H1 (cell line): ENCODE data around the gene EEF1G. TPM values are rescaled to one million over a fixed set of nuclear protein-coding genes. Genes with fewer than 3 reads are reported as not detected.

Experiments
- ASH2L ChIP-seq: fragments of 200-600, 300-600 bp; sonication (generic); IDR thresholded peaks from one replicate; pipeline ENCODE4 v1.7.1; 2017; ENCODE audit warnings: low read length
- SRF ChIP-seq: IDR thresholded peaks from 2 replicates; pipeline ENCODE4 v1.6.1; 2011; ENCODE audit warnings: mild to moderate bottlenecking, low read depth, low read length, moderate library complexity
- microRNA-seq, 2 experiments: library from miRNA; unstranded; fragments of <30 nt; microRNA quantifications; one replicate each; pipeline versions ENCODE4 to v1.2.0, GENCODE V29; 2016 to 2020; ENCODE audit warnings: borderline microRNAs expressed in 2 of 2, borderline number of aligned reads in 2 of 2, borderline replicate concordance in 1 of 2
- polyA plus RNA-seq, 7 experiments: library from polyadenylated mRNA; depleted of rRNA in 3 of 7; stranded (reverse) in 5 of 7; unstranded in 2 of 7; fragments of >200 nt in 5 of 7; fragments of 200-250 nt in 2 of 7; gene quantifications; 1 replicate in 5 of 7; 2 replicates in 1 of 7; 4 replicates in 1 of 7; pipeline versions ENCODE4 v1.2.1 to v1.2.3, GENCODE V29; 2011 to 2013; ENCODE audit warnings: missing spikeins in 2 of 7, mixed read lengths in 2 of 7
- small RNA-seq: library from polyadenylated mRNA; stranded (forward); fragments of <200 nt; extraction: miRNeasy Mini kit (QIAGEN cat#:217004); gene quantifications from one replicate; pipeline ENCODE3, GENCODE V24; 2013; ENCODE audit not compliant: insufficient read depth
- total RNA-seq: library from RNA; stranded (reverse); fragmentation: NEBNext Ultra II Directional; extraction: Animal tissue kit (Norgen Biotek cat#: 25700); gene quantifications from 2 replicates; pipeline ENCODE4 v1.2.1, GENCODE V29; 2021
- TF ChIP-seq, protein P1 (sequence below): IDR thresholded peaks from 2 replicates; pipeline ENCODE4 v1.6.1; 2011; ENCODE audit warnings: low read length, improper control_type of control experiment

Gene EEF1G
- total and polyA plus RNA-seq, 2 of the 8 experiments (the other 6 are each of a cell fraction or from before 2014, with no cell fraction given) = 1,627 to 1,996 TPM

DNA sequence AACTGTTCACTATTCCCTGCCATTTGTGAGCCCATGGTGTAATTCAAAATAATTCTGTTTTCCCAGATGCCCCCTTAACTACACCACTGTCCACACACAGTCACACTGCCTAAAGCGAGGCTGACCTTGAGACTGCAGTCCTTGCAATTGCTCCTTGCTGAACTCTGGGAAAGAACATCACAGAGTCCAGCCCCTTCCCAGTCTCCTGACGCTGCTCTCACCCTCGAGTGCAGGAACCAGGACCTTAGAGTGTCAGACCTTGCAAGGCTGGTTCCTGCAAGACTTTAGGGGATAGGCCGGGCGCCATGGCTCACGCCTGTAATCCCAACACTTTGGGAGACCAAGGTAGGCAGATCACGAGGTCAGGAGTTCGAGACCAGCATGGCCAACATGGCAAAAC, 60.7 kb downstream of the EEF1G start (continued):
- TF ChIP-seq, protein P1, sequence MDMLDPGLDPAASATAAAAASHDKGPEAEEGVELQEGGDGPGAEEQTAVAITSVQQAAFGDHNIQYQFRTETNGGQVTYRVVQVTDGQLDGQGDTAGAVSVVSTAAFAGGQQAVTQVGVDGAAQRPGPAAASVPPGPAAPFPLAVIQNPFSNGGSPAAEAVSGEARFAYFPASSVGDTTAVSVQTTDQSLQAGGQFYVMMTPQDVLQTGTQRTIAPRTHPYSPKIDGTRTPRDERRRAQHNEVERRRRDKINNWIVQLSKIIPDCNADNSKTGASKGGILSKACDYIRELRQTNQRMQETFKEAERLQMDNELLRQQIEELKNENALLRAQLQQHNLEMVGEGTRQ = no peak
- TF ChIP-seq SRF (no peak), ASH2L (no peak)

Small RNA genes lying within 50 kb of the gene (microRNA-seq; reads per million reads assigned to microRNA genes)
- 0.20 to 0.46 reads per million in 2 experiments for gene MIR6747

Small RNA genes lying within 50 kb of the gene (small RNA-seq; reads per million reads assigned to genes)
- gene AP001458.1 = not detected
- gene EEF1G = not detected
- gene MIR6747 = 2.7 reads per million, percentile 33 among the genes with 10 or more reads in this experiment

Other genes with a start within 250 kb of the EEF1G start
- 23.5 and 27.2 TPM in 2 replicates for gene ASRGL1, start 236.4 kb downstream of the EEF1G start, total RNA-seq
- gene ASRGL1, start 236.4 kb downstream of the EEF1G start, polyA plus RNA-seq (2011; rRNA removed) = 19.9 and 24.0 TPM in 2 replicates
- gene SCGB1A1, start 154.9 kb downstream of the EEF1G start, total RNA-seq = not detected in 2 replicates
- not detected in 2 replicates for gene SCGB1A1, start 154.9 kb downstream of the EEF1G start, polyA plus RNA-seq (2011; rRNA removed)
- 5.8 and 6.7 TPM in 2 replicates for gene AHNAK, start 27.1 kb downstream of the EEF1G start, total RNA-seq
- gene AHNAK, start 27.1 kb downstream of the EEF1G start, polyA plus RNA-seq (2011; rRNA removed) = 2.0 and 2.5 TPM in 2 replicates
- 24.6 and 31.5 TPM in 2 replicates for gene TUT1, start 17.6 kb upstream of the EEF1G start, total RNA-seq
- gene TUT1, start 17.6 kb upstream of the EEF1G start, polyA plus RNA-seq (2011; rRNA removed) = 17.8 and 26.2 TPM in 2 replicates
- 114 and 117 TPM in 2 replicates for gene MTA2, start 28.0 kb upstream of the EEF1G start, total RNA-seq
- 25.7 and 32.2 TPM in 2 replicates for gene MTA2, start 28.0 kb upstream of the EEF1G start, polyA plus RNA-seq (2011; rRNA removed)
- gene EML3, start 38.9 kb upstream of the EEF1G start, total RNA-seq = 29.9 and 31.2 TPM in 2 replicates
- 19.2 and 30.1 TPM in 2 replicates for gene EML3, start 38.9 kb upstream of the EEF1G start, polyA plus RNA-seq (2011; rRNA removed)
- gene ROM1, start 39.4 kb upstream of the EEF1G start, total RNA-seq = 0.55 and 2.2 TPM in 2 replicates
- gene ROM1, start 39.4 kb upstream of the EEF1G start, polyA plus RNA-seq (2011; rRNA removed) = 0.86 and 0.91 TPM in 2 replicates
- gene B3GAT3, start 48.1 kb upstream of the EEF1G start, total RNA-seq = 28.0 and 34.5 TPM in 2 replicates
- gene B3GAT3, start 48.1 kb upstream of the EEF1G start, polyA plus RNA-seq (2011; rRNA removed) = 39.0 and 57.7 TPM in 2 replicates
- gene GANAB, start 72.7 kb upstream of the EEF1G start, total RNA-seq = 326 and 330 TPM in 2 replicates
- 289 and 297 TPM in 2 replicates for gene GANAB, start 72.7 kb upstream of the EEF1G start, polyA plus RNA-seq (2011; rRNA removed)
- 29.3 and 30.1 TPM in 2 replicates for gene INTS5, start 79.4 kb upstream of the EEF1G start, total RNA-seq
- 23.6 and 30.3 TPM in 2 replicates for gene INTS5, start 79.4 kb upstream of the EEF1G start, polyA plus RNA-seq (2011; rRNA removed)
- 171 and 173 TPM in 2 replicates for gene C11orf98, start 91.3 kb upstream of the EEF1G start, total RNA-seq
- 68.0 and 72.1 TPM in 2 replicates for gene C11orf98, start 91.3 kb upstream of the EEF1G start, polyA plus RNA-seq (2011; rRNA removed)
- gene CSKMT, start 91.4 kb upstream of the EEF1G start, total RNA-seq = 66.1 and 67.8 TPM in 2 replicates
- gene CSKMT, start 91.4 kb upstream of the EEF1G start, polyA plus RNA-seq (2011; rRNA removed) = 12.0 and 26.4 TPM in 2 replicates
- 14.2 and 15.2 TPM in 2 replicates for gene UQCC3, start 97.8 kb upstream of the EEF1G start, total RNA-seq
- 15.7 and 27.9 TPM in 2 replicates for gene UQCC3, start 97.8 kb upstream of the EEF1G start, polyA plus RNA-seq (2011; rRNA removed)
- 3.6 and 5.2 TPM in 2 replicates for gene LBHD1, start 98.4 kb upstream of the EEF1G start, total RNA-seq
- gene LBHD1, start 98.4 kb upstream of the EEF1G start, polyA plus RNA-seq (2011; rRNA removed) = 2.3 and 2.8 TPM in 2 replicates
- 104 and 114 TPM in 2 replicates for gene UBXN1, start 105.2 kb upstream of the EEF1G start, total RNA-seq
- gene UBXN1, start 105.2 kb upstream of the EEF1G start, polyA plus RNA-seq (2011; rRNA removed) = 78.6 and 126 TPM in 2 replicates
- gene LRRN4CL, start 115.6 kb upstream of the EEF1G start, total RNA-seq = 0.26 TPM in 1 of 2 replicates, not detected in the other
- gene LRRN4CL, start 115.6 kb upstream of the EEF1G start, polyA plus RNA-seq (2011; rRNA removed) = 0.03 and 0.05 TPM in 2 replicates
- gene BSCL2, start 133.5 kb upstream of the EEF1G start, total RNA-seq = 59.5 and 73.7 TPM in 2 replicates
- gene BSCL2, start 133.5 kb upstream of the EEF1G start, polyA plus RNA-seq (2011; rRNA removed) = 264 and 286 TPM in 2 replicates
- 4.9 and 6.4 TPM in 2 replicates for gene GNG3, start 133.8 kb upstream of the EEF1G start, total RNA-seq
- gene GNG3, start 133.8 kb upstream of the EEF1G start, polyA plus RNA-seq (2011; rRNA removed) = 10.9 and 12.1 TPM in 2 replicates
- 44.3 and 46.4 TPM in 2 replicates for gene HNRNPUL2, start 153.6 kb upstream of the EEF1G start, total RNA-seq
- 12.7 and 14.9 TPM in 2 replicates for gene HNRNPUL2, start 153.6 kb upstream of the EEF1G start, polyA plus RNA-seq (2011; rRNA removed)
- 34.1 and 34.5 TPM in 2 replicates for gene TTC9C, start 154.6 kb upstream of the EEF1G start, total RNA-seq
- gene TTC9C, start 154.6 kb upstream of the EEF1G start, polyA plus RNA-seq (2011; rRNA removed) = 25.4 and 28.1 TPM in 2 replicates
- 76.5 and 76.9 TPM in 2 replicates for gene ZBTB3, start 180.3 kb upstream of the EEF1G start, total RNA-seq
- gene ZBTB3, start 180.3 kb upstream of the EEF1G start, polyA plus RNA-seq (2011; rRNA removed) = 30.2 and 39.5 TPM in 2 replicates
- gene POLR2G, start 187.7 kb upstream of the EEF1G start, total RNA-seq = 126 and 131 TPM in 2 replicates
- gene POLR2G, start 187.7 kb upstream of the EEF1G start, polyA plus RNA-seq (2011; rRNA removed) = 206 and 329 TPM in 2 replicates
- 29.6 and 31.9 TPM in 2 replicates for gene TAF6L, start 197.5 kb upstream of the EEF1G start, total RNA-seq
- gene TAF6L, start 197.5 kb upstream of the EEF1G start, polyA plus RNA-seq (2011; rRNA removed) = 24.8 and 37.3 TPM in 2 replicates
- gene TMEM179B, start 213.5 kb upstream of the EEF1G start, total RNA-seq = 16.3 and 18.6 TPM in 2 replicates
- gene TMEM179B, start 213.5 kb upstream of the EEF1G start, polyA plus RNA-seq (2011; rRNA removed) = 62.2 and 65.1 TPM in 2 replicates
- 22.9 and 23.5 TPM in 2 replicates for gene TMEM223, start 218.1 kb upstream of the EEF1G start, total RNA-seq
- 59.7 and 64.1 TPM in 2 replicates for gene TMEM223, start 218.1 kb upstream of the EEF1G start, polyA plus RNA-seq (2011; rRNA removed)
- 44.8 and 49.8 TPM in 2 replicates for gene NXF1, start 231.5 kb upstream of the EEF1G start, total RNA-seq
- gene NXF1, start 231.5 kb upstream of the EEF1G start, polyA plus RNA-seq (2011; rRNA removed) = 48.1 and 63.6 TPM in 2 replicates